WTC11 (cell line): ENCODE measurements around the gene NPL. TPM values are rescaled to one million over a fixed set of nuclear protein-coding genes. Genes with fewer than 3 reads are reported as not detected.

Experiments used
- ATAC-seq: fragments of 200-7000 bp; cut with Tn5 transposase; 2 replicates; pipeline ENCODE4 v1.10.0; 2021; ENCODE audit warnings: mild to moderate bottlenecking, moderate library complexity
- CTCF ChIA-PET: fragments of 300-600 bp; sonication (Branson Sonifier 250); formaldehyde crosslinking; loops from one replicate; lab custom pipeline; 2021; ENCODE audit warnings: antibody characterized with exemption; lab: Charles Lee
- POLR2A ChIA-PET: fragments of 350-600 bp; sonication (Branson Sonifier 250); formaldehyde crosslinking; loops from one replicate; lab custom pipeline; 2021; ENCODE audit warnings: antibody characterized with exemption; lab: Charles Lee
- DNase-seq: peaks from one replicate; pipeline ENCODE4 v3.0.0; 2021; ENCODE audit warnings: low spot score
- H3K27ac Mint-ChIP-seq: 2 replicates; pipeline ENCODE4 v1.8.0; 2021; ENCODE audit warnings: mixed read lengths
- H3K27me3 Mint-ChIP-seq: 2 replicates; pipeline ENCODE4 v1.8.0; 2021; ENCODE audit warnings: low read depth, mild to moderate bottlenecking, moderate library complexity, mixed read lengths
- H3K36me3 Mint-ChIP-seq: 2 replicates; pipeline ENCODE4 v1.8.0; 2021; ENCODE audit warnings: mixed read lengths
- H3K4me1 Mint-ChIP-seq: 2 replicates; pipeline ENCODE4 v1.8.0; 2022; ENCODE audit warnings: mixed read lengths
- H3K4me3 Mint-ChIP-seq: 2 replicates; pipeline ENCODE4 v1.8.0; 2021; ENCODE audit warnings: mild to moderate bottlenecking, moderate library complexity, mixed read lengths
- H3K9me3 Mint-ChIP-seq: 2 replicates; pipeline ENCODE4 v1.8.0; 2021; ENCODE audit warnings: mixed read lengths
- ATF1 ChIP-seq: sonication (generic); formaldehyde crosslinking; IDR thresholded peaks from 2 replicates; pipeline ENCODE4 v1.8.1; 2023; ENCODE audit warnings: mild to moderate bottlenecking, moderate library complexity, missing genetic modification reagents
- CDX4 ChIP-seq: fragments of 250-450 bp; sonication (Bioruptor Pico); IDR thresholded peaks from 2 replicates; pipeline ENCODE4 v1.9.0; 2021; ENCODE audit warnings: moderate library complexity, mild to moderate bottlenecking, inconsistent platforms, borderline replicate concordance
- E2F1 ChIP-seq: sonication (generic); formaldehyde crosslinking; IDR thresholded peaks from 2 replicates; pipeline ENCODE4 v1.8.0; 2022; ENCODE audit warnings: mild to moderate bottlenecking, missing genetic modification reagents
- ETV6 ChIP-seq: sonication (generic); formaldehyde crosslinking; IDR thresholded peaks from 2 replicates; pipeline ENCODE4 v1.8.1; 2022; ENCODE audit warnings: mild to moderate bottlenecking, missing genetic modification reagents
- GRHL2 ChIP-seq: fragments of 250-450 bp; sonication (Bioruptor Pico); IDR thresholded peaks from 2 replicates; pipeline ENCODE4 v1.8.0; 2022; ENCODE audit warnings: mild to moderate bottlenecking, moderate library complexity; ENCODE audit not compliant: insufficient replicate concordance, severe bottlenecking
- NFATC4 ChIP-seq: fragments of 250-450 bp; sonication (Bioruptor Pico); IDR thresholded peaks from 2 replicates; pipeline ENCODE4 v1.9.0; 2021; ENCODE audit warnings: mild to moderate bottlenecking
- NFE2L1 ChIP-seq: sonication (generic); formaldehyde crosslinking; IDR thresholded peaks from 2 replicates; pipeline ENCODE4 v1.8.1; 2023; ENCODE audit warnings: missing genetic modification reagents
- NR1H2 ChIP-seq: sonication (generic); formaldehyde crosslinking; IDR thresholded peaks from 2 replicates; pipeline ENCODE4 v1.9.0; 2021; ENCODE audit warnings: mild to moderate bottlenecking, moderate library complexity, missing genetic modification reagents
- PRDM15 ChIP-seq: sonication (generic); formaldehyde crosslinking; IDR thresholded peaks from 2 replicates; pipeline ENCODE4 v1.8.0; 2022; ENCODE audit warnings: missing genetic modification reagents
- PREB ChIP-seq: sonication (generic); formaldehyde crosslinking; IDR thresholded peaks from 2 replicates; pipeline ENCODE4 v1.8.1; 2022; ENCODE audit warnings: mild to moderate bottlenecking, missing genetic modification reagents, moderate library complexity, borderline replicate concordance
- RELA ChIP-seq: sonication (generic); formaldehyde crosslinking; IDR thresholded peaks from 2 replicates; pipeline ENCODE4 v1.8.1; 2022; ENCODE audit warnings: missing genetic modification reagents, mild to moderate bottlenecking, borderline replicate concordance
- SMAD4 ChIP-seq: sonication (generic); formaldehyde crosslinking; IDR thresholded peaks from 2 replicates; pipeline ENCODE4 v1.8.0; 2022; ENCODE audit warnings: mild to moderate bottlenecking, missing genetic modification reagents
- SP1 ChIP-seq: sonication (generic); formaldehyde crosslinking; conservative IDR thresholded peaks from 2 replicates; pipeline ENCODE4 v1.8.1; 2022; ENCODE audit warnings: missing genetic modification reagents
- USF2 ChIP-seq: sonication (generic); formaldehyde crosslinking; IDR thresholded peaks from 2 replicates; pipeline ENCODE4 v1.8.1; 2023; ENCODE audit warnings: mild to moderate bottlenecking, missing genetic modification reagents, moderate library complexity
- ZBTB21 ChIP-seq: sonication (generic); formaldehyde crosslinking; IDR thresholded peaks from 2 replicates; pipeline ENCODE4 v1.8.1; 2023; ENCODE audit warnings: mild to moderate bottlenecking, missing genetic modification reagents, borderline replicate concordance
- ZBTB43 ChIP-seq: sonication (generic); formaldehyde crosslinking; IDR thresholded peaks from 2 replicates; pipeline ENCODE4 v1.8.1; 2023; ENCODE audit warnings: mild to moderate bottlenecking, missing genetic modification reagents
- ZMAT4 ChIP-seq: fragments of 250-450 bp; sonication (Bioruptor Pico); IDR thresholded peaks from 2 replicates; pipeline ENCODE4 v1.9.0; 2021; ENCODE audit warnings: mild to moderate bottlenecking
- ZNF138 ChIP-seq: sonication (generic); formaldehyde crosslinking; conservative IDR thresholded peaks from 2 replicates; pipeline ENCODE4 v1.8.1; 2022; ENCODE audit warnings: mild to moderate bottlenecking, moderate library complexity, missing genetic modification reagents
- ZNF263 ChIP-seq: sonication (generic); formaldehyde crosslinking; IDR thresholded peaks from 2 replicates; pipeline ENCODE4 v1.8.1; 2022; ENCODE audit warnings: low read depth, mild to moderate bottlenecking, moderate library complexity, missing genetic modification reagents
- ZNF281 ChIP-seq: sonication (generic); formaldehyde crosslinking; IDR thresholded peaks from 2 replicates; pipeline ENCODE4 v1.8.0; 2023; ENCODE audit warnings: mild to moderate bottlenecking, missing genetic modification reagents
- ZNF423 ChIP-seq: fragments of 250-450 bp; sonication (Bioruptor Pico); IDR thresholded peaks from 2 replicates; pipeline ENCODE4 v2.1.2; 2022; ENCODE audit warnings: mild to moderate bottlenecking, moderate library complexity
- total RNA-seq: library from RNA; stranded (reverse); gene quantifications from 3 replicates; pipeline ENCODE4 v1.2.3, GENCODE V29; 2021

The NPL gene
- total RNA-seq, 1 experiment from 2014 or later = 3.6 TPM

- H3K36me3 Mint-ChIP-seq = peaks cover 17% of the 10 kb centered on the region
- H3K27ac Mint-ChIP-seq = no peak overlapping the region
- ChIA-PET POLR2A (interaction anchor here (0.5 kb wide), 1 partner anchor 491 kb away, joined by 8 read pairs; no protein-coding TSS in a partner anchor), CTCF (interaction anchor here (0.8 to 2.8 kb wide), 5 partner anchors 18 to 169 kb away, joined by 3 to 14 read pairs (median 3); no protein-coding TSS in a partner anchor)
- DNase-seq (no peak), ATAC-seq (no peak)
- peaks cover 24% of the 10 kb centered on the region for H3K9me3 Mint-ChIP-seq
- no peaks in the 10 kb centered on the region for H3K27me3 Mint-ChIP-seq
- H3K4me1 Mint-ChIP-seq = peaks cover 20% of the 10 kb centered on the region
- no peak overlapping the region for H3K4me3 Mint-ChIP-seq
- TF ChIP-seq SMAD4 (CRISPR knock-in tag) (no peak), ZNF281 (CRISPR knock-in tag) (no peak), PRDM15 (CRISPR knock-in tag) (no peak), NFATC4 (CRISPR knock-in tag) (no peak), NR1H2 (CRISPR knock-in tag) (no peak), SP1 (CRISPR knock-in tag) (no peak), GRHL2 (no peak), ZBTB43 (no peak), ZNF138 (CRISPR knock-in tag) (no peak), RELA (CRISPR knock-in tag) (no peak), CDX4 (CRISPR knock-in tag) (no peak), ATF1 (no peak), ETV6 (no peak), ZBTB21 (CRISPR knock-in tag) (no peak), ZNF263 (no peak)
These were observed 25.4 kb upstream of the NPL start for GRCh38 chr1:182764029-182764727.

GRCh38 chr1:182765391-182765790 lies 24.2 kb upstream of the NPL start:
- ChIA-PET POLR2A (no interaction called here), CTCF (interaction anchor here (1.2 to 2.8 kb wide), 2 partner anchors 17 to 19 kb away, joined by 3 to 14 read pairs; no protein-coding TSS in a partner anchor)
- Mint-ChIP-seq H3K4me1 (peaks cover 23% of the 10 kb centered on the region), H3K27me3 (no peaks in the 10 kb centered on the region), H3K9me3 (peaks cover 20% of the 10 kb centered on the region), H3K36me3 (peaks cover 17% of the 10 kb centered on the region), H3K27ac (no peak overlapping the region), H3K4me3 (no peak overlapping the region)
- DNase-seq (no peak), ATAC-seq (no peak)
- TF ChIP-seq PREB (CRISPR knock-in tag) (no peak), ZMAT4 (CRISPR knock-in tag) (no peak), E2F1 (CRISPR knock-in tag) (no peak), NFE2L1 (no peak), ZNF423 (CRISPR knock-in tag) (no peak), USF2 (CRISPR knock-in tag) (no peak)
